ENCODE results near the gene KRT26.

DNA sequence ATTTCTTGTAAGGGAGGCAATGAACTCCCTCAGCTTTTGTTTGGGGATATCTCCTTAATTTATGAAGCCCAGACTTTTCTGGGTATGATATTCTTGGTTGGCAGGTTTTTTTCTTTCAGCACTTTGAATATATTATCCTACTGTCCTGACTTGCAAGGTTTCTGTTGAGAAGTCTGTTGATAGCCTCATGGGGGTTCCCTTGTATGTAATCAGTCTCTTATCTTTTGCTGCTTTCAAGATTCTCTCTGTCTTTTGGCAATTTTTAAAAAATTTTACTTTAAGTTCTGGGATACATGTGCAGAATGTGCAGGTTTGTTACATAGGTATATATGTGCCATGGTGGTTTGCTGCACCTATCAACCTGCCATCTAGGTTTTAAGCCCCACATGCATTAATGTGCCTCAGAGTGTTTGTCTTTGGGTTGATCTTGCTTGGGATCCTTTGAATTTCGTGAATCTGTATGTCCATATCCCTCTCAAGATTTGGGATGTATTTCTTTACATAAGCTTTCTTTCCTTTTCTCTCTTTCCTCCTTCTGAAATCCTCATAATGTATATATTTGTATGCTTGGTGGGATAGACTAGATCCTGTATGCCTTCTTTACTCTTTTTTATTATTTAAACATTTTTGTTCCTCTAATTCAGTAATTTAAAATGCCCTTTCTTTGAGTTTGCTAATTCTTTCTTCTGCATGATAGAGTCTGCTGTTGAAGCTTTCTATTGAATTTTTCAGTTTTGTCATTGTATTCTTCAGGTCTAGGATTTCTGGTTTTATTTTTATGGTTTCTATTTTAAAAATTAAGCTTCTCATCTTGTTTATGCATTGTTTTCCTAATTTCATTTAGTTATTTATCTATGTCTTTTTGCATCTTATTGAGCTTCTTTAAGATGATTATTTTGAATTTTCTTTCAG, 11.6 kb downstream of the KRT26 start:
- TF ChIP-seq, protein P1, sequence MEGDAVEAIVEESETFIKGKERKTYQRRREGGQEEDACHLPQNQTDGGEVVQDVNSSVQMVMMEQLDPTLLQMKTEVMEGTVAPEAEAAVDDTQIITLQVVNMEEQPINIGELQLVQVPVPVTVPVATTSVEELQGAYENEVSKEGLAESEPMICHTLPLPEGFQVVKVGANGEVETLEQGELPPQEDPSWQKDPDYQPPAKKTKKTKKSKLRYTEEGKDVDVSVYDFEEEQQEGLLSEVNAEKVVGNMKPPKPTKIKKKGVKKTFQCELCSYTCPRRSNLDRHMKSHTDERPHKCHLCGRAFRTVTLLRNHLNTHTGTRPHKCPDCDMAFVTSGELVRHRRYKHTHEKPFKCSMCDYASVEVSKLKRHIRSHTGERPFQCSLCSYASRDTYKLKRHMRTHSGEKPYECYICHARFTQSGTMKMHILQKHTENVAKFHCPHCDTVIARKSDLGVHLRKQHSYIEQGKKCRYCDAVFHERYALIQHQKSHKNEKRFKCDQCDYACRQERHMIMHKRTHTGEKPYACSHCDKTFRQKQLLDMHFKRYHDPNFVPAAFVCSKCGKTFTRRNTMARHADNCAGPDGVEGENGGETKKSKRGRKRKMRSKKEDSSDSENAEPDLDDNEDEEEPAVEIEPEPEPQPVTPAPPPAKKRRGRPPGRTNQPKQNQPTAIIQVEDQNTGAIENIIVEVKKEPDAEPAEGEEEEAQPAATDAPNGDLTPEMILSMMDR (IDR thresholded peaks at IDR 0.05; ENCODE audit: control extremely low read depth in 1 of 3, insufficient read depth in 1 of 3, low read depth in 1 of 3, low read length in 3 of 3), result no peak
- no peak for TF ChIP-seq POLR2A (IDR thresholded peaks at IDR 0.05; ENCODE audit: control extremely low read depth in 1 of 2, low read depth in 2 of 2, low read length in 2 of 2)
- no peak for TF ChIP-seq HDAC2 (IDR thresholded peaks at IDR 0.05; ENCODE audit: borderline replicate concordance in 1 of 2, low read depth in 2 of 2, low read length in 2 of 2)
